SJSA1 (cell line): Measurements from ENCODE around the gene CAPN15. TPM values are rescaled to one million over a fixed set of nuclear protein-coding genes. Genes with fewer than 3 reads are reported as not detected.

Source experiments
- DNase-seq, 2 experiments: peaks; one replicate each; pipeline ENCODE4 v3.0.0-alpha.2; 2015 to 2020; ENCODE audit warnings: low spot score in 2 of 2, low read depth in 1 of 2
- H3K27ac ChIP-seq: fragments of 250-450 bp; sonication (Bioruptor Pico); 2 replicates; pipeline ENCODE4 v1.5.1; 2020; ENCODE audit warnings: mild to moderate bottlenecking, moderate library complexity
- H3K27me3 ChIP-seq: fragments of 250-450 bp; sonication (Bioruptor Pico); replicated peaks from 2 replicates; pipeline ENCODE4 v1.5.1; 2020; ENCODE audit warnings: mild to moderate bottlenecking, moderate library complexity
- H3K36me3 ChIP-seq: fragments of 250-450 bp; sonication (Bioruptor Pico); 2 replicates; pipeline ENCODE4 v1.5.1; 2020; ENCODE audit warnings: mild to moderate bottlenecking
- H3K4me1 ChIP-seq: fragments of 250-450 bp; sonication (Bioruptor Pico); replicated peaks from 2 replicates; pipeline ENCODE4 v1.6.1; 2021; ENCODE audit warnings: mild to moderate bottlenecking
- H3K4me3 ChIP-seq: fragments of 250-450 bp; sonication (Bioruptor Pico); 2 replicates; pipeline ENCODE4 v1.5.1; 2020; ENCODE audit warnings: mild to moderate bottlenecking
- H3K9me3 ChIP-seq: fragments of 250-450 bp; sonication (Bioruptor Pico); replicated peaks from 2 replicates; pipeline ENCODE4 v1.5.1; 2020; ENCODE audit warnings: mild to moderate bottlenecking
- total RNA-seq: library from RNA; depleted of rRNA; stranded (reverse); fragments of >200 nt; shearing (Covaris generic); gene quantifications from 2 replicates; pipeline ENCODE4 v1.2.3, GENCODE V29; 2014

CAPN15 gene
- total RNA-seq, 1 experiment from 2014 or later: 46.1 TPM

DNA sequence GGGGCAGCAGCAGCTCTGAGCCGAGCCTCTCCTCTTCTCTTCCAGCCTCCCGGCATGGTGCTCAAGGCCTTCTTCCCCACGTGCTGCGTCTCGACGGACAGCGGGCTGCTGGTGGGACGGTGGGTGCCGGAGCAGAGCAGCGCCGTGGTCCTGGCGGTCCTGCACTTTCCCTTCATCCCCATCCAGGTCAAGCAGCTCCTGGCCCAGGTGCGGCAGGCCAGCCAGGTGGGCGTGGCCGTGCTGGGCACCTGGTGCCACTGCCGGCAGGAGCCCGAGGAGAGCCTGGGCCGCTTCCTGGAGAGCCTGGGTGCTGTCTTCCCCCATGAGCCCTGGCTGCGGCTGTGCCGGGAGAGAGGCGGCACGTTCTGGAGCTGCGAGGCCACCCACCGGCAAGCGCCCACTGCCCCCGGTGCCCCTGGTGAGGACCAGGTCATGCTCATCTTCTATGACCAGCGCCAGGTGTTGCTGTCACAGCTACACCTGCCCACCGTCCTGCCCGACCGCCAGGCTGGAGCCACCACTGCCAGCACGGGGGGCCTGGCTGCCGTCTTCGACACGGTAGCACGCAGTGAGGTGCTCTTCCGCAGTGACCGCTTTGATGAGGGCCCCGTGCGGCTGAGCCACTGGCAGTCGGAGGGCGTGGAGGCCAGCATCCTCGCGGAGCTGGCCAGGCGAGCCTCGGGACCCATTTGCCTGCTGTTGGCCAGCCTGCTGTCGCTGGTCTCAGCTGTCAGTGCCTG lies 46.7 kb downstream of the CAPN15 start:
- Histone ChIP-seq H3K27ac (no peak overlapping the region), H3K36me3 (peaks cover 34% of the 10 kb centered on the region)
- no peak for DNase-seq

DNA sequence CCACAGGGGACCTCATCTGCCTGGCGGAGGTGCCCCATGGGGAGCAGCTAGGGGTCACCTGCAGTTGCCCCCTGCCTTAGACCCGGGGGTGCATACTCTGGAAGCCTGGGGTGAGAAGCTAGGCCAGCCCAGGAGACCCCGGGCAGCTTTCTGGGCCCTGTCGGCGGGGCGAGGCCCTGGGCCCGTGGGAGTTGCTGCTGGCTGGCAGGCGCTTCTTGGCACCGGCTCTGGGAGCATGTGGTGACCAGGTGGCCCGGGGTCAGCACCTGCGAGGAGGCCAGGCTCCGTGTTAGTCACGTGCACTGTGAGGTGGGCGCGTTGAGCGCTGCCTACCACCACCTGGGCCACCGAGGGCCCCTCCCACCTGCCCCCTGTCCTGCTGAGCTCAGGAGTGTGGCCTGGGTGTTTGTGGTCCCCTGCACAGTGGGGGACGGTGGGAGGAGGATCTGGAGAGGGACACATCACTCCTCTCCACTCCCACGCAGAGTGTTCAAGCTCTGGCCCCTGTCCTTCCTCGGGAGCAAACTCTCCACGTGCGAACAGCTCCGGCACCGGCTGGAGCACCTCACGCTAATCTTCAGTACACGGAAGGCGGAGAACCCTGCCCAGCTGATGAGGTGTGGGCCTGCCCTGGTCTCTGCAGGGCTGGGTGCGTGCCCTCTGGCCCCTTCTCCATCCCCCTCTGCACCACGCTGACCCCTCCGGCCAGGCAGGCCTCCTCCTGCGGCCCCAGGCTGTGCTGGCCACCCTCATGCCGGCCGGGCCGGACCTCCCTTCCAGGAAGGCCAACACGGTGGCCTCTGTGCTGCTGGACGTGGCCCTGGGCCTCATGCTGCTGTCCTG lies 48.1 kb downstream of the CAPN15 start:
- Histone ChIP-seq H3K4me1 (peaks cover 3% of the 10 kb centered on the region; the same call in 1 of the 2 replicates), H3K36me3 (peaks cover 32% of the 10 kb centered on the region), H3K27me3 (no peaks in the 10 kb centered on the region), H3K27ac (no peak overlapping the region), H3K9me3 (no peaks in the 10 kb centered on the region), H3K4me3 (no peak overlapping the region)
- no peak for DNase-seq

More for the DNA sequence above, 46.7 kb downstream of the CAPN15 start:
- 0 out of 2 replicates have a peak, but pooled peaks cover 4% of the 10 kb centered on the region for H3K9me3 ChIP-seq
- peaks cover 10% of the 10 kb centered on the region for H3K4me1 ChIP-seq
- no peak overlapping the region for H3K4me3 ChIP-seq
- no peaks in the 10 kb centered on the region for H3K27me3 ChIP-seq

DNA sequence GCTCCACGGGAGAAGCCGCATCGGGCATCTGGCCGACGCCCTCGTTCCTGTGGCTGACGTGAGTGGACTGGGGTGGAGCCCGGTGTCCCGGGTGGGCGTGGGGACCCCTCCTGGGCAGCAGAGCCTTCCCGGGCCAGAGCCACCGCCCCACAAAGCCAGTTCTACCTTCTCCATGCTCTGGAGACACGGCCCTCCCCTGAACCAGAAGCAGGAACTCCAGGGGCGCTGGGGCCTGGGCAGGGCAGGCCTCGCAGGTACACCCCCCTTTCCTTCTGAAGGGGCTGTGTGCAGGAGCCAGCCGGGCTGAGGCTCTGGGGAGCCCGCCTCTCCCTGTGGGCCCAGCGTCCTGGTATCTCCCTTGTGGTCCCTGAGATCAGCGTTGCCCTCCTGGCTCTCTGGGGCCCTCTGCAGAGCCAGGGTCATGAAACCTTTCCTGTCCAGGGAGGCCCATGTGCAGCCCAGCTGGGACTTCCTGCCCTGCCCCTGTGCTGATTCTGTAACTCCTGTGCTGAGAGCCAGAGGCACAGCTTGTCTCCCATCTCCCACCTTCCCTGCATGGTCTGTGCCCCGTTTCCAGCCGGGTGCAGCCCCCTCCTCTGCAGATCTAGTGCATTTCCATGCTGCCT lies 48.8 kb downstream of the CAPN15 start:
- H3K27me3 ChIP-seq: no peaks in the 10 kb centered on the region

DNA sequence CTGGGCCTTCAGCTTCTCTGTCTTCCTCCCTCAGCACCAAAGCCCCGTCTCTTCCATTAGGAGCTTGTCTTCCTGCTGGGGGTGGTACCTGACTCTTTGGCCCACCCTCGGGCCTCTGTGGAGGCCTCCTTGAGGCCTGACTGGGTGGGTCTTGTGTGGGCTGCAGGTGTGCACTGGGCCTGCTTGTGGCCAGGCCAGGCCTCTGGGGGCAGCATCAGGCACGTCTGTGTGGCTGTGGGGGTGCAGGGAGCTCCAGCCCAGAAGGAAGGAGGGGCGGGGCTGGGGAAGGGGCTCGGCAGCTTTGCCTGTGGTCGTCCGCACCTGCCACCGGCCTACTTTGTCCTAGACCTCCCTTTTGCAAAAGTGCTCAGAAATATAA lies 49.3 kb downstream of the CAPN15 start:
- Histone ChIP-seq H3K27ac (no peak overlapping the region), H3K4me3 (no peak overlapping the region), H3K4me1 (no peaks in the 10 kb centered on the region), H3K36me3 (peaks cover 32% of the 10 kb centered on the region), H3K27me3 (no peaks in the 10 kb centered on the region), H3K9me3 (no peaks in the 10 kb centered on the region)
- DNase-seq: no peak

More for the DNA sequence above, 48.8 kb downstream of the CAPN15 start:
- no peaks in the 10 kb centered on the region for H3K4me1 ChIP-seq
- peaks cover 32% of the 10 kb centered on the region for H3K36me3 ChIP-seq
- DNase-seq: no peak
- no peaks in the 10 kb centered on the region for H3K9me3 ChIP-seq
- H3K27ac ChIP-seq: no peak overlapping the region
- H3K4me3 ChIP-seq: no peak overlapping the region

DNA sequence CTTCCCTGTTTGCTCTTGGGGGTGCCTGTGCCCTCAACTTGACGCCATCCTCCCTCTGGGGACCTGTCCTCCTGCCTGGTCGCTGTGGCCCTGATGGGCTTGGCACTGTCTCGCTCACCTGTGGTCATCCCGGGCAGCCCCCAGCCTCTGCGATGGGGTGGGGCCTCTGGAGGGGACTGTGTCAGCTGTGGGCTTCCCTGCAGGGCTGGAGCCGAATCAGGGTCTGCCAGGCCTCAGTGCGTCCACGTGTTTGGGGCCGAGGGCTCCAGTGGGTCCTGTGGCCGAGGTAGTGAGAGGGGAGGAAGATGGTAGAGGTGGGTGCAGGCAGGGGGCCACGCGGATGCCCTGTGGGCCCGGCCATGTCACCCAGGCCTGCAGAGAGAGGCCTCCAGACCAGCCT lies 50.3 kb downstream of the CAPN15 start:
- Histone ChIP-seq H3K36me3 (peaks cover 28% of the 10 kb centered on the region), H3K27me3 (no peaks in the 10 kb centered on the region), H3K4me1 (no peaks in the 10 kb centered on the region), H3K27ac (no peak overlapping the region), H3K9me3 (no peaks in the 10 kb centered on the region), H3K4me3 (no peak overlapping the region)
- DNase-seq: no peak

DNA sequence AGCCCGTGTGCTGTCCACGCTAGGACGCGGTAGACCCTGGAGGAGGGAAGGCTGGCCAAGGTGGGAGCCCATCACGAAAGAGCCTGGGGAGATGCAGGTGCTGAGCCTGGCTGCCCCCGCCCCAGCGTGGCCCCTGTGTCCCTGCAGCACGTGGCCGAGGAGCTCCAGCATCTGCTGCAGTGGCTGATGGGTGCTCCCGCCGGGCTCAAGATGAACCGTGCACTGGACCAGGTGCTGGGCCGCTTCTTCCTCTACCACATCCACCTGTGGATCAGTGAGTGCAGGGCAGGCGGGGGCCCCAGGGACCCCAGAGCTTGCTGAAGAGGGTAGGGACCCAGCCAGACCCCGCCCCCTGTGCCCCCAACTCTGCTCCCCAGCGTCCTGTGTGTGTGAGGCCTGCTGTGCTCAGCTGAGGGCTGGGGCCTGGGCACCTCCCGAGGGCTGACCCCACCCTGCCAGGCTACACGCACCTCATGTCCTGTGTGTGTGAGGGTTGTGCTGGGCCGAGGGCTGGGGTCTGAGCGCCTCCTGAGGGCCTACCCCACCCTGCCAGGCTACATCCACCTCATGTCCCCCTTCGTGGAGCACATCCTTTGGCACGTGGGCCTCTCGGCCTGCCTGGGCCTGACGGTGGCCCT lies 50.8 kb downstream of the CAPN15 start:
- no peaks in the 10 kb centered on the region for H3K4me1 ChIP-seq
- H3K27ac ChIP-seq: no peak overlapping the region
- no peak overlapping the region for H3K4me3 ChIP-seq
- H3K9me3 ChIP-seq: no peaks in the 10 kb centered on the region
- no peak for DNase-seq
- no peaks in the 10 kb centered on the region for H3K27me3 ChIP-seq
- peaks cover 28% of the 10 kb centered on the region for H3K36me3 ChIP-seq

DNA sequence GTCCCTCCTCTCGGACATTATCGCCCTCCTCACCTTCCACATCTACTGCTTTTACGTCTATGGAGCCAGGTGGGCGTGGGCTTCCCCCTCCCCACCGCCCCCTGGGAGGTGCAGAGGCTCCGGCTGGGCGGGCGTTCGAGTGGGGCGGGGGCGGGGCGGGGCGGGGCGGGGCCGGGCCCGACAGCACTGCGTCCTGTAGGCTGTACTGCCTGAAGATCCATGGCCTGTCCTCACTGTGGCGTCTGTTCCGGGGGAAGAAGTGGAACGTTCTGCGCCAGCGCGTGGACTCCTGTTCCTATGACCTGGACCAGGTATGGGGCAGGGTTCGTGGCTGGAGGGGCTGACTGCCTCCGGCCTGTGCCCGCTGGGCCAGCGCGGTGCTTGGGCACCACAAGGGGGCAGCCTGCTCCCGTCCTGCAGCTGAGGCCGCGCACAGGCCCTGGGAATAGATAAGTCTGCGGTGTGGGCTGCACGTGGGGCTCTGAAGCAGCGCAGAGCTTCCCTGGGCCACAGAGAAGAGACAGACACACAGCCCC lies 51.4 kb downstream of the CAPN15 start:
- no peaks in the 10 kb centered on the region for H3K9me3 ChIP-seq
- no peaks in the 10 kb centered on the region for H3K4me1 ChIP-seq
- H3K27me3 ChIP-seq: no peaks in the 10 kb centered on the region
- no peak overlapping the region for H3K4me3 ChIP-seq
- no peak for DNase-seq
- no peak overlapping the region for H3K27ac ChIP-seq
- H3K36me3 ChIP-seq: peaks cover 26% of the 10 kb centered on the region

GRCh38 chr16:580141-580945 lies 52.8 kb downstream of the CAPN15 start:
- H3K36me3 ChIP-seq: peaks cover 14% of the 10 kb centered on the region
- DNase-seq: no peak

GRCh38 chr16:580946-581498 lies 53.5 kb downstream of the CAPN15 start:
- Histone ChIP-seq H3K36me3 (peaks cover 8% of the 10 kb centered on the region), H3K27ac (no peak overlapping the region), H3K9me3 (no peaks in the 10 kb centered on the region), H3K4me3 (no peak overlapping the region), H3K4me1 (no peaks in the 10 kb centered on the region), H3K27me3 (0 out of 2 replicates have a peak, but pooled peaks cover 4% of the 10 kb centered on the region)
- no peak for DNase-seq

More at GRCh38 chr16:580141-580945, 52.8 kb downstream of the CAPN15 start:
- H3K27ac ChIP-seq: no peak overlapping the region
- H3K9me3 ChIP-seq: no peaks in the 10 kb centered on the region
- 0 out of 2 replicates have a peak, but pooled peaks cover under 1% of the 10 kb centered on the region for H3K27me3 ChIP-seq
- H3K4me3 ChIP-seq: no peak overlapping the region
- H3K4me1 ChIP-seq: no peaks in the 10 kb centered on the region

DNA sequence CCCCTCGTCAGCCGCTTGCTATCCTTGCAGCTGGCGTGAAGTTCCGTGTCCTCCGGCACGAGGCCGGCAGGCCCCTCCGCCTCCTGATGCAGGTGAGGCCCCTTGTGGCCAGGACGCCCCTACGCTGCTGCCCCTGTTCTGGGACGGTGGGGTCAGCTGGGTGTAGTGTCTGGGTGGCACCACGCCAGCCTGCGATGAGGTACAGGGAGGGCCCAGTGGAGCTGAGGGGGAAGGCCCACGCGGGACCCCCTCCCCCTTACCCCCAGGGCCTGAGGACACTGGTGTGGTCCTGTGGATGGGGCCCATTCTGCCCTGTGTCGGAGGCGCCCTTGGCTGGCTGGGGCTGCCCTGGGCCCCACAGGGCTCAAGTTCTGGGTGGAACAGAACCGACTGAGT lies 54.7 kb downstream of the CAPN15 start:
- Histone ChIP-seq H3K27ac (no peak overlapping the region), H3K36me3 (peaks cover 2% of the 10 kb centered on the region; the same call in 1 of the 2 replicates), H3K4me3 (no peak overlapping the region), H3K9me3 (no peaks in the 10 kb centered on the region), H3K27me3 (0 out of 2 replicates have a peak, but pooled peaks cover 4% of the 10 kb centered on the region), H3K4me1 (peaks cover 3% of the 10 kb centered on the region; the same call in 1 of the 2 replicates)
- DNase-seq: no peak

DNA sequence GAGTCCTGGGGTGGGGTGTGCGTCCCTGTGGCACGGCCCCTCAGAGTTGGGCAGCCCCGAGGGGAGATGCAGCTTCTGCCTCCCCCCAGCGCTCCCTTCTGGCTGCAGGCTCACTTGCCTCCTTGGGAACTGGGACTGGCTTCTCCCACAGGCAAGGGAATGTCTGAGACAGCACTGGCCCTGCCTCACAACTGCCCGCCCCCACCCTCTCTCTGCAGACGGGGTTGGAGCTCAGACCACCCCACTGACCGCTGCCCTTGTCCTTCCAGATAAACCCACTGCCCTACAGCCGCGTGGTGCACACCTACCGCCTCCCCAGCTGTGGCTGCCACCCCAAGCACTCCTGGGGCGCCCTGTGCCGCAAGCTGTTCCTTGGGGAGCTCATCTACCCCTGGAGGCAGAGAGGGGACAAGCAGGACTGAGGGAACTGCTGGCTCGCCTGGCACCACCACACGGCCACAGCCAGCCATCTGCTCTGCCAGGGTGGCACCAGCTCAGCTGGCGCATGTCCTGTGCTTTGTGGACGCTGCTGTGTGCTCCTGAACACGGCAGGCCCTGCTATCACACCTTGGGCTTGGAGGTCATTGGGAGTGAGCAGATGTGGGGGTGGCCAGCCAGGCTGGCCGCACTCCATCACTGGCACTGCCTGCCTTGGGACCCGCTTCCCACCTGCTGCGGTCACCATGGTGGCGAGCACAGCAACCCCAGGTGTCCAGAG lies 55.3 kb downstream of the CAPN15 start:
- Histone ChIP-seq H3K36me3 (peaks cover 3% of the 10 kb centered on the region; the same call in 1 of the 2 replicates), H3K27ac (no peak overlapping the region), H3K27me3 (0 out of 2 replicates have a peak, but pooled peaks cover 4% of the 10 kb centered on the region), H3K4me3 (no peak overlapping the region), H3K4me1 (peaks cover 4% of the 10 kb centered on the region), H3K9me3 (no peaks in the 10 kb centered on the region)
- DNase-seq: no peak

- Histone ChIP-seq H3K4me3 (no peak overlapping the region), H3K4me1 (peaks cover 10% of the 10 kb centered on the region), H3K27ac (no peak overlapping the region), H3K27me3 (0 out of 2 replicates have a peak, but pooled peaks cover 4% of the 10 kb centered on the region), H3K9me3 (no peaks in the 10 kb centered on the region), H3K36me3 (peaks cover 8% of the 10 kb centered on the region; the same call in 1 of the 2 replicates)
- no peak for DNase-seq
These were observed 55.9 kb downstream of the CAPN15 start for GRCh38 chr16:583470-583814.
